Activated CD8-positive, alpha-beta memory T cell treated with anti-CD3 and anti-CD28 coated beads, Interleukin-2, amount 10 ng/mL, durations not matched to agents 7 days and 5 days (primary cell): ENCODE measurements around the gene EPC1. TPM values are rescaled to one million over a fixed set of nuclear protein-coding genes. Genes with fewer than 3 reads are reported as not detected.
"Not testable (repeated sequence)": the region's sequence is repeated elsewhere in the genome, so short reads cannot be mapped to it uniquely, and the experiment has no call there.

Experiments used
- ATAC-seq: fragments of 150-1000 bp; cut with Tn5 transposase; one replicate; pipeline ENCODE4 v1.10.0; 2021; ENCODE audit warnings: moderate library complexity
- CTCF ChIA-PET: fragments of 350-600 bp; sonication (Branson Sonifier 250); formaldehyde crosslinking; loops from one replicate; lab custom pipeline; 2021; ENCODE audit warnings: antibody characterized with exemption; lab: Charles Lee
- DNase-seq: peaks from one replicate; pipeline ENCODE4 v3.0.0-alpha.2; 2020
- H3K27ac Mint-ChIP-seq: one replicate; pipeline ENCODE4 v1.8.0; 2021; ENCODE audit warnings: mild to moderate bottlenecking, mixed read lengths
- H3K27me3 Mint-ChIP-seq: one replicate; pipeline ENCODE4 v1.8.0; 2021; ENCODE audit warnings: mixed read lengths
- H3K36me3 Mint-ChIP-seq: one replicate; pipeline ENCODE4 v1.8.0; 2021; ENCODE audit warnings: mild to moderate bottlenecking, mixed read lengths
- H3K4me1 Mint-ChIP-seq: one replicate; pipeline ENCODE4 v1.8.0; 2021; ENCODE audit warnings: mixed read lengths
- H3K4me3 Mint-ChIP-seq: one replicate; pipeline ENCODE4 v1.8.0; 2021; ENCODE audit warnings: mild to moderate bottlenecking, moderate library complexity, mixed read lengths
- H3K9me3 Mint-ChIP-seq: one replicate; pipeline ENCODE4 v1.8.0; 2022; ENCODE audit warnings: low read depth, mixed read lengths
- total RNA-seq, 2 experiments: library from RNA; stranded (reverse); gene quantifications; one replicate each; pipeline ENCODE4 v1.2.3, GENCODE V29; 2021

The EPC1 gene, protein sequence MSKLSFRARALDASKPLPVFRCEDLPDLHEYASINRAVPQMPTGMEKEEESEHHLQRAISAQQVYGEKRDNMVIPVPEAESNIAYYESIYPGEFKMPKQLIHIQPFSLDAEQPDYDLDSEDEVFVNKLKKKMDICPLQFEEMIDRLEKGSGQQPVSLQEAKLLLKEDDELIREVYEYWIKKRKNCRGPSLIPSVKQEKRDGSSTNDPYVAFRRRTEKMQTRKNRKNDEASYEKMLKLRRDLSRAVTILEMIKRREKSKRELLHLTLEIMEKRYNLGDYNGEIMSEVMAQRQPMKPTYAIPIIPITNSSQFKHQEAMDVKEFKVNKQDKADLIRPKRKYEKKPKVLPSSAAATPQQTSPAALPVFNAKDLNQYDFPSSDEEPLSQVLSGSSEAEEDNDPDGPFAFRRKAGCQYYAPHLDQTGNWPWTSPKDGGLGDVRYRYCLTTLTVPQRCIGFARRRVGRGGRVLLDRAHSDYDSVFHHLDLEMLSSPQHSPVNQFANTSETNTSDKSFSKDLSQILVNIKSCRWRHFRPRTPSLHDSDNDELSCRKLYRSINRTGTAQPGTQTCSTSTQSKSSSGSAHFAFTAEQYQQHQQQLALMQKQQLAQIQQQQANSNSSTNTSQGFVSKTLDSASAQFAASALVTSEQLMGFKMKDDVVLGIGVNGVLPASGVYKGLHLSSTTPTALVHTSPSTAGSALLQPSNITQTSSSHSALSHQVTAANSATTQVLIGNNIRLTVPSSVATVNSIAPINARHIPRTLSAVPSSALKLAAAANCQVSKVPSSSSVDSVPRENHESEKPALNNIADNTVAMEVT
- total RNA-seq: 10 to 100 TPM; 32.1 to 42.3 TPM

DNA sequence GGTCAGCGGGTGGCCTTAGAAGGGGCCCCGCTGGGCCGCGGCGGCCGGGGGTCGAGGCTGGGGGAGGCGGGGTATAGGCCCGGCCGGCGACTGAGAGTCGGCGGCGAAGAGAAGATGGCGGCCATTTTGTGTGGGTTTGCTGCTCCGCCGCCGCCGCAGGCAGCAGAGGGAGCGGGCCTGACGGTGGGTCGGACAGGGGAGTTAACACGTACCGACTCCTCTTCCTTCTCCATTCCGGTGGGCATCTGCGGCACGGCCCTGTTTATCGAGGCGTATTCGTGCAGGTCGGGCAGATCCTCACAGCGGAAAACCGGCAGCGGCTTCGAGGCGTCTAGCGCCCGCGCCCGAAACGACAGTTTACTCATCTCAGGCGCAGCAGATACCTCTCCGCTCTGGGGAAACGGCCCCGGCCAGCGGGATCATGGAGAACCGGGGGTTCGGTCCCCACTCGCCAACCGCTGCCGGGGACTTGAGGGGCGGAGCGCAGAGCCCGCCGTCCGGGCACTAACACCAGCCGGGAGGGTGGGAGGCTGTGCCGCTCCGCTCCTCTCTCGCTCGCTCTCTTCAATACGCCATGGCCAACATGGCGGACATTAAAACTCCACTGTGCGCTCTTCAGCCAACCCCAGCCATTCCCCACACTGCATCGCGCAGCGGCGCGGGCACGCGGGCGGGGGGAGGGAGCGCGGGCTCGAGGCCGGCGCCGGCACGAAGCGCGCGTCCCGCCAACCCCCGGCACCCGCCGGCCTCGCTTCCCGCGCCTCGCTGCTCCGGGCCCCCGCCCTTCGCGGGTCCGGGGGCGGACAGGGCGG is at the start of gene EPC1:
EPC1 (minus strand) TSS at position 608 of the 812 bp plus-strand sequence; CDS start at position 365, 243 bp downstream.
- peaks cover 57% of the 10 kb centered on the region for H3K4me1 Mint-ChIP-seq
- peak within 1 kb of the TSS; percentile 93 for H3K4me3 Mint-ChIP-seq
- DNase-seq: peak; percentile 89

DNA sequence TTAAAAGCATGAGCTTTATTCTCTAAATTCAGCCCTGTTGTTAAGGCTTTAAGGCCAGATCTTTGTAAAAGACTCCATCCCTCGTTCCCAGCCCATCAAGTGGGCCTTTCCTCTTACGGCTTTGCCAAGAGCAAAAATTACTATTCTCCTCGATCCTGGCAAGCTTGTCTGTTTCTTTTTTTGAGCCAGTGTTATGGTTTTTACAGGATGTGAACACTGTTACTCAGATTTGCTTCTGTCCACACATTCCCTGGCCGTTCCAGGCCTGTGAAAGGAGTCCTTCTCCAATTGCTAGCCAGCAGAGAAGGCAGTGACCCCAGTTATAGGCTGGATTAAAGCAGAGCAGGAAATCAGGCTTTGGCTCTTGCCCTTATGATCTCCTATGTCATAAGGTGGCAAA is 47.0 kb upstream of the EPC1 start:
- Mint-ChIP-seq H3K4me1 (no peaks in the 10 kb centered on the region), H3K4me3 (no peak overlapping the region), H3K9me3 (no peaks in the 10 kb centered on the region), H3K27ac (no peak overlapping the region), H3K36me3 (no peaks in the 10 kb centered on the region), H3K27me3 (peaks cover 2% of the 10 kb centered on the region)
- CTCF ChIA-PET: interaction anchor here (1.5 kb wide), 1 partner anchor 24 kb away, joined by 3 read pairs; no protein-coding TSS in a partner anchor
- no peak for DNase-seq
- ATAC-seq: no peak

More for the DNA sequence above, at the start of gene EPC1:
- peak; percentile 80 for ATAC-seq
- no peaks in the 10 kb centered on the region for H3K27me3 Mint-ChIP-seq
- H3K9me3 Mint-ChIP-seq: no peaks in the 10 kb centered on the region
- H3K27ac Mint-ChIP-seq: peak within 1 kb of the TSS; percentile 100
- CTCF ChIA-PET: interaction anchor here (0.6 to 3.5 kb wide), 27 partner anchors 8 to 156 kb away, joined by 3 to 31 read pairs (median 4); no protein-coding TSS in a partner anchor
- H3K36me3 Mint-ChIP-seq: peaks cover 14% of the 10 kb centered on the region

DNA sequence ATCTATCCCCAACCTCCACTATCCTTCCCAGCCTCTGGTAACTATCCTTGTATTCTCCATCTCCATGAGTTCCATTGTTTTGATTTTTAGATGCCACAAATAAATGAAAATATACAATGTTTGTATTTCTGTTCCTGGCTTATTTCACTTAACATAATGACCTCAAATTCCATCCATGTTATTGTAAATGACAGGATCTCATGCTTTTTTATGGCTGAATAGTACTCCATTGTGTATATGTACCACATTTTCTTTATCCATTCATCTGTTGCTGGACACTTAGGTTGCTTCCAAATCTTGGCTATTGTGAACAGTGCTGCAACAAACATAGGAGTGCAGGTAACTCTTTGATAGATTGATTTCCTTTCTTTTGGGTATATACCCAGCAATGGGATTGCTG is 45.3 kb upstream of the EPC1 start:
- H3K4me3 Mint-ChIP-seq, H3K36me3 Mint-ChIP-seq, H3K27ac Mint-ChIP-seq, ATAC-seq, H3K9me3 Mint-ChIP-seq, DNase-seq, H3K27me3 Mint-ChIP-seq, H3K4me1 Mint-ChIP-seq: not testable (repeated sequence)
- CTCF ChIA-PET: interaction anchor here (1.5 kb wide), 1 partner anchor 23 kb away, joined by 3 read pairs; no protein-coding TSS in a partner anchor

DNA sequence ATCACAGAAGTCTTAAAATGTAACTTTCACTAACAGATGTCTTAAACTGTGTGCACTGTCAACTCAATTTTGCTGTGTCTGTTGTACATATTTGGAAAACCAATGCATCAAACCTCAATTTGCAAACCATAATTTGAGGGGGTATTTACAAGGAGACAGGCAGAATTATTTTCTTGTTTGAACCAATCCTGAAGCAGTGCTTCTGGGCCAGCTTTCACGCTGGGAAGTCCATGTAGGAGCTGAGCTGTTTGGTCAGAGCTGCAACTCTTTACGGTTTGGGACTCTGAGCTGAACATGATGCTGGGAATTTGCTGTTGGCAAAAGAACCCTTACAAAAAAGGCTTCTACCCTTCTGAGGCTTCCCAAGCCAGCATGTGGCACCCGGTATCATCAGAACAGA is 43.2 kb upstream of the EPC1 start:
- H3K4me1 Mint-ChIP-seq: peaks cover 5% of the 10 kb centered on the region
- ATAC-seq (no peak), DNase-seq (no peak)
- H3K9me3 Mint-ChIP-seq: no peaks in the 10 kb centered on the region
- H3K27me3 Mint-ChIP-seq: no peaks in the 10 kb centered on the region
- H3K27ac Mint-ChIP-seq: no peak overlapping the region
- no peaks in the 10 kb centered on the region for H3K36me3 Mint-ChIP-seq
- H3K4me3 Mint-ChIP-seq: no peak overlapping the region
- CTCF ChIA-PET: interaction anchor here (0.9 kb wide), 1 partner anchor 21 kb away, joined by 3 read pairs; no protein-coding TSS in a partner anchor

DNA sequence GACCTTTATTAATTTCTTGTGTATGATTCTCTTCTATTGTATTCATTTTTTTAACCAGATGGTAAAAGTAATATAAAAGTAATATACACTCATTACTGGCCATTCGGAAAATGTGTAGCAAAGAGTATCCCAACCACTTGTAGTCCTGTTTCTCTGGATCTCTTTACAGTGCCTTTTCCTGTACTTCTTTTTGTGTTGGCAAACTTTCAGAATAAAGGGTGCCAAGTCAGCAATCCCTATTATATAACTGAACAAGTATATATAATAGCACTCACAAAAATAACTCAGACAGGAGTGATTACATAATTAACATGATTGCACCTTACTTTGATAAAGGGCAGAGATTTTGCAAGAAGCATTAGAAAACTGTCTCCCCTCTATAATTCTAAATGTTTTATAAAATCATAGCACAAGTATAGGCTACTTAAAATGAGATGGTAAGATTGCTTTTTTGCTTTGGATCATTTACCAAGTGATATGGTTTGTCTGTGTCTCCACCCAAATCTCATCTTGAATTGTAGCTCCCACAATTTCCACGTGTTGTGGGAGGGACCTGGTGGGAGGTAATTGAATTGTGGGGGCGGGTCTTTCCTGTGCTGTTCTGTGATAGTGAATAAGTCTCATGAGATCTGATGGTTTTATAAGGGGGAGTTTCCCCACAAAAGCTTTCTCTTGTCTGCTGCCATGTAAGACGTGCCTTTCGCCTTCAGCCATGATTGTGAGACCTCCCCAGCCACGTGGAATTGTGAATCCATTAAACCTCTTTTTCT is 41.5 kb upstream of the EPC1 start:
- H3K4me1 Mint-ChIP-seq: peaks cover 5% of the 10 kb centered on the region
- CTCF ChIA-PET: no interaction called here
- H3K9me3 Mint-ChIP-seq: no peaks in the 10 kb centered on the region
- H3K27ac Mint-ChIP-seq: no peak overlapping the region
- no peaks in the 10 kb centered on the region for H3K36me3 Mint-ChIP-seq
- H3K4me3 Mint-ChIP-seq: no peak overlapping the region
- DNase-seq: no peak
- no peaks in the 10 kb centered on the region for H3K27me3 Mint-ChIP-seq
- ATAC-seq: no peak

DNA sequence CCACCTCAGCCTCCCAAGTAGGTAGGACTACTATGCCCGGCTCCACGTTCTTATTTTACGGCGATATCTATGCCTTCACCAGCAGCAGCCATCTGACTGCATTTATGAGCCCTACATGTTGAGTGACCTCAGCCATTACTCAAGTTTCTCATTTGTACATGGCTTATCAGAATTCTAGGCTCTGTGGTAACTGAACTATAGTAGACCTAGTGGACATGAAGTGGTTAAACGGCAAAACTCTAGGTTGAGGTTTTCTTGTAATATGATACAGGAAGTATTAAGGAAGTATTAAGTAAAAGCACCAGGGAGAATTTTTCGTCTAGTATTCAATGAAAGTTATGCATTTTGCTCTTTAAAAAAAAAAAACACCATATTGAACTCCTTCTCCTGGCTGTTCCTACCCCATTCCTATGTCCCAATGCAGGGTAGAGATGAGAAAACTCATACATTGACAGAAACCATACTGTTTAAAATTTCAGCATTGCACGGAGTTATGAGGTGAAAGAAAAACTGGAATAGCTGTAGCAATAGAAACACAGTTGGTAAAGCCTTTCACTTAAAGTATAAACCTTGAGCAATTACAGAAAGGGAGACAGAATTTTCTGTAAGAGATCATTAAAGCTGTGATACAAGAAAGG is 39.8 kb upstream of the EPC1 start:
- ATAC-seq: no peak
- H3K36me3 Mint-ChIP-seq: no peaks in the 10 kb centered on the region
- H3K4me3 Mint-ChIP-seq: no peak overlapping the region
- DNase-seq: no peak
- H3K4me1 Mint-ChIP-seq: peaks cover 8% of the 10 kb centered on the region
- no peak overlapping the region for H3K27ac Mint-ChIP-seq
- H3K9me3 Mint-ChIP-seq: no peaks in the 10 kb centered on the region
- no peaks in the 10 kb centered on the region for H3K27me3 Mint-ChIP-seq
- CTCF ChIA-PET: no interaction called here

DNA sequence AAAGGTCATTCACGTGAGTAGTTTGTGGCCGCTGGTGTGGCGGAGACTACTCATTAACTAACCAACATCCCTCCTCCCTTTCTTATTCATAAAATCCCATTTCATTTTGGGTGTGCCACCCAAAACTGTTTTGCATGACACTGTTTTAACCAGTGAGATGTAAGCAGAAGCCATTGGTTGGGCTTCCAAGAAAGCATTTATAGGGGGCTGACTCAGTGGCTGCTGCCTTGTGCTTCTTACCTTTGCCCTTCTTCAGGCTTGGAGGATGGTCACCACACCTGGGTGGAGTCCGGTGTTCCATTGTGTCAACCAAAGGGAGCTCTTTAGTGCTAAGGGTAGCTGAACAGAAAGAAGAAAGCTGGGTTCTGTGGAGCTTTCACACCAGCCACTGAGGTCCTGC is 37.2 kb upstream of the EPC1 start:
- Mint-ChIP-seq H3K4me1 (peaks cover 14% of the 10 kb centered on the region), H3K27ac (no peak overlapping the region), H3K36me3 (no peaks in the 10 kb centered on the region), H3K9me3 (no peaks in the 10 kb centered on the region), H3K4me3 (no peak overlapping the region), H3K27me3 (no peaks in the 10 kb centered on the region)
- ATAC-seq (no peak), DNase-seq (no peak)
- CTCF ChIA-PET: no interaction called here

DNA sequence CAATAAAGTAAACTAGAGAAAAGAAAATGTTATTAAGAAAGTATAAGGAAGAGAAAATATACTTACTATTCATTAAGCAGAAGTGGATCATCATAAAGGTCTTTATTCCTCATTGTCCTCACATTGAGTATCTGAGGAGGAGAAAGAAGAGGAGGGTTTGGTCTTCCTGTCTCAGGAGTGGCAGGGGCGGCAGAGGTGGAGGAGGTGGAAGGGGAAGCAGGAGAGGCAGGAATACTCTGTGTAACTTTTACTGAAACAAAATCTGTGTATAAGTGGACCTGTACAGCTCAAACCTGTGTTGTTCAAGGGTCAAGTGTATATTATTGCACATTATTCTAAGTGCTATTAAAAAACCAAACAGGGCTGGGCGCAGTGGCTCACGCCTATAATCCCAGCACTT is 34.2 kb upstream of the EPC1 start:
- H3K27me3 Mint-ChIP-seq: no peaks in the 10 kb centered on the region
- DNase-seq (no peak), ATAC-seq (no peak)
- CTCF ChIA-PET: no interaction called here
- no peaks in the 10 kb centered on the region for H3K36me3 Mint-ChIP-seq
- H3K4me1 Mint-ChIP-seq: peaks cover 9% of the 10 kb centered on the region
- H3K4me3 Mint-ChIP-seq: no peak overlapping the region
- no peak overlapping the region for H3K27ac Mint-ChIP-seq
- H3K9me3 Mint-ChIP-seq: no peaks in the 10 kb centered on the region

DNA sequence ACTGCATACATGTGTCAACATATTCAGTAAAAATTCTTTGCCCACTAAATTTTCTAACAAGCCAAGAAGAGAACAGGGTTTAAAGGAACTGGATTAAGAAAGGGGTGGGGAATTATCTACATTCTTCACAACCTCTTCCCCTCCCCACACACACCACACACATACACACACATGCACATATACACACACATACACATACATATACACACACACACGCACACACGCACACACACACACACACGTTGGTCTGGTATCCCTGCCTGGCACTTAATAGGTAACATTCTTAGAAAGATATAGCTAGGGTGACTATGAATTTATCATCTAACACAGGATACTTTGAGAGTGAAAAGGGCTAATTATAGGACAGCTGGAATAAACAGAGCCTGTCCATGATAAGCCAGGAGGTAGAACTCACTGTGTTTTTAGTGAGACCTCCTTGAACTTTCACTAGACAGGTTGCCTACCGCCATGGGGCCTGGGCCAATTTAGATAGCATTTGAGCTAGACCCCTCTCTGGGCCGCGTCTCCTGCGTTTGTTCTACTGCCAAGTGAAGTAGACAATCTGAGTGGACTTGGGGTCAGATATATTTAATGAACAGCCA is 33.1 kb upstream of the EPC1 start:
- H3K27me3 Mint-ChIP-seq: no peaks in the 10 kb centered on the region
- peaks cover 3% of the 10 kb centered on the region for H3K36me3 Mint-ChIP-seq
- DNase-seq: no peak
- H3K4me1 Mint-ChIP-seq: peaks cover 13% of the 10 kb centered on the region
- H3K9me3 Mint-ChIP-seq: no peaks in the 10 kb centered on the region
- no peak for ATAC-seq
- H3K4me3 Mint-ChIP-seq: no peak overlapping the region
- H3K27ac Mint-ChIP-seq: no peak overlapping the region
- CTCF ChIA-PET: interaction anchor here (3.2 kb wide), 1 partner anchor 35 kb away, joined by 15 read pairs; no protein-coding TSS in a partner anchor

DNA sequence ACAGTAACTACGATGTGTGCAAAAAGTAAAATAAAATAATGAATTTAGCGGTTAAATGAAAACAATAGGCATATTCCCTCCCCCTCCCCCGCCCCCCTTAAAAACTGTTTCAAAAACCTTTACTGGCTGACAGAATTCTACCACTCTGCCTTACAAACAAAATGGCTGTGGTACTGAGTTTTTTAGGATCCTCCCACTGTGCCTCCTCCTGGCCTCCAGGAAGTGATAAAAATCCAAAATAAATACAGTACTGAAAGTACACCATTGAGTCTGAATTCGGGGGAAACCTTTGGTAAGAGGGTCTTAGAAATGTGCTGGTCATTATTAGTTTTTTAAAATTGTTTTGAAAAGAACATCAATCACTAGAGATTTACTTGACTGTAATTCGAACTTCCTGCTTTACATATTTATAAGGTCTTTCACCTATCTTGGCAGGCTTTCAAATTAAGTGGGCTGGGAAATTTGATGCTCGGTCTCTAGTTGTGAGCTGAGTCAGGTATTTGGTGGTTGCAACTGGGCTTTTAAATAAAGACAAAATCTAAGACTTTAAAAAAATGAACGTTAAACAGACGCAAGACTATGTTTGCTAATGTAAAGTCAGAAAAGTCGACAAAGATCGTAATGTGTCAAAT is 32.5 kb upstream of the EPC1 start:
- ATAC-seq (peak; percentile 21), DNase-seq (no peak)
- H3K4me1 Mint-ChIP-seq: peaks cover 19% of the 10 kb centered on the region
- CTCF ChIA-PET: interaction anchor here (0.6 to 3.2 kb wide), 4 partner anchors 27 to 134 kb away, joined by 3 to 15 read pairs (median 8); no protein-coding TSS in a partner anchor
- H3K36me3 Mint-ChIP-seq: peaks cover 6% of the 10 kb centered on the region
- no peaks in the 10 kb centered on the region for H3K9me3 Mint-ChIP-seq
- H3K4me3 Mint-ChIP-seq: no peak overlapping the region
- no peaks in the 10 kb centered on the region for H3K27me3 Mint-ChIP-seq
- no peak overlapping the region for H3K27ac Mint-ChIP-seq
